H1 (cell line): Measurements from ENCODE around the gene PHKA2. TPM values are rescaled to one million over a fixed set of nuclear protein-coding genes. Genes with fewer than 3 reads are reported as not detected.

Experiments
- CTCF ChIA-PET: fragments of 300-600 bp; sonication (Branson Sonifier 250); formaldehyde crosslinking; loops from one replicate; lab custom pipeline; 2021; ENCODE audit not compliant: partially characterized antibody; lab: Charles Lee
- POLR2A ChIA-PET: fragments of 300-600 bp; sonication (Branson Sonifier 250); formaldehyde crosslinking; loops from one replicate; lab custom pipeline; 2021; ENCODE audit warnings: inconsistent platforms; ENCODE audit not compliant: partially characterized antibody; lab: Charles Lee
- DNase-seq, 2 experiments: peaks; one replicate each; pipeline versions ENCODE4 v3.0.0 to v3.0.0-alpha.2; 2010 to 2022; ENCODE audit warnings: low spot score in 2 of 2, low read depth in 1 of 2, mixed read lengths in 1 of 2
- FAIRE-seq: peaks from 2 replicates; lab custom pipeline; 2011; peaks lifted over from hg19 to GRCh38; lab: Jason Lieb, UNC
- H2AFZ ChIP-seq: 2 replicates; pipeline ENCODE4 v1.8.1; 2012; ENCODE audit warnings: low read length, inconsistent platforms
- H2AK5ac ChIP-seq: 2 replicates; pipeline ENCODE4 v1.6.1; 2013; ENCODE audit warnings: low read depth, low read length
- H2BK120ac ChIP-seq: replicated peaks from 2 replicates; pipeline ENCODE3; 2013; ENCODE audit warnings: low read depth, low read length, inconsistent platforms
- H2BK12ac ChIP-seq: 2 replicates; pipeline ENCODE4 v1.6.1; 2013; ENCODE audit warnings: low read depth, low read length
- H2BK15ac ChIP-seq: 2 replicates; pipeline ENCODE4 v1.6.1; 2013; ENCODE audit warnings: low read length
- H2BK20ac ChIP-seq: 2 replicates; pipeline ENCODE4 v1.6.1; 2013; ENCODE audit warnings: low read length
- H2BK5ac ChIP-seq: 2 replicates; pipeline ENCODE4 v1.6.1; 2013; ENCODE audit warnings: low read depth, low read length
- H3K14ac ChIP-seq: 2 replicates; pipeline ENCODE4 v1.6.1; 2013; ENCODE audit warnings: inconsistent platforms; ENCODE audit not compliant: insufficient read length
- H3K18ac ChIP-seq: 2 replicates; pipeline ENCODE4 v1.6.1; 2013; ENCODE audit warnings: low read length; ENCODE audit errors: extremely low read depth
- H3K23ac ChIP-seq: 2 replicates; pipeline ENCODE4 v1.6.1; 2013; ENCODE audit warnings: inconsistent platforms; ENCODE audit not compliant: insufficient read length
- H3K23me2 ChIP-seq: 2 replicates; pipeline ENCODE4 v1.6.1; 2013; ENCODE audit warnings: low read depth, low read length
- H3K27ac ChIP-seq: 2 replicates; pipeline ENCODE4 v1.6.1; 2011; ENCODE audit warnings: low read depth, low read length, inconsistent platforms
- H3K27me3 ChIP-seq, 4 experiments: replicated peaks in 1 of 4; 1 replicate in 1 of 4; 2 replicates in 3 of 4; pipeline versions ENCODE4 v1.6.1 to v1.8.1; 2011 to 2013; ENCODE audit warnings: low read length in 3 of 4, mild to moderate bottlenecking in 3 of 4, inconsistent platforms in 2 of 4, mixed read lengths in 2 of 4, moderate library complexity in 1 of 4; ENCODE audit not compliant: control insufficient read depth in 3 of 4, insufficient read depth in 3 of 4; ENCODE audit errors: extremely low read depth in 1 of 4
- H3K36me3 ChIP-seq, 4 experiments: 2 replicates each; pipeline versions ENCODE4 v1.6.1 to v1.8.1; 2011 to 2013; ENCODE audit warnings: mild to moderate bottlenecking in 4 of 4, low read length in 3 of 4, moderate library complexity in 2 of 4, control low read depth in 1 of 4, inconsistent platforms in 1 of 4; ENCODE audit not compliant: insufficient read depth in 4 of 4, control insufficient read depth in 2 of 4
- H3K4ac ChIP-seq: replicated peaks from 2 replicates; pipeline ENCODE3; 2013; ENCODE audit warnings: low read length, low read depth, mixed read lengths, inconsistent platforms; ENCODE audit not compliant: insufficient read length
- H3K4me1 ChIP-seq, 4 experiments: replicated peaks in 1 of 4; 1 replicate in 1 of 4; 2 replicates in 3 of 4; pipeline versions ENCODE4 v1.6.1 to v1.8.1; 2011 to 2013; ENCODE audit warnings: low read length in 3 of 4, inconsistent platforms in 2 of 4, mixed read lengths in 1 of 4; ENCODE audit not compliant: insufficient read depth in 4 of 4, control insufficient read depth in 3 of 4
- H3K4me2 ChIP-seq, 2 experiments: 2 replicates each; pipeline versions ENCODE4 v1.6.1 to v1.8.1; 2011 to 2013; ENCODE audit warnings: low read depth in 2 of 2, low read length in 2 of 2, control low read depth in 1 of 2, inconsistent platforms in 1 of 2, mild to moderate bottlenecking in 1 of 2; ENCODE audit not compliant: insufficient read depth in 1 of 2
- H3K4me3 ChIP-seq, 4 experiments: fragments of 200-600, 300-600 bp in 1 of 4; sonication (generic), shearing (Covaris generic), sonication (Bioruptor Twin) in 1 of 4; 2 replicates each; pipeline versions ENCODE4 v1.5.1 to v1.8.1; 2011 to 2016; ENCODE audit warnings: low read length in 4 of 4, low read depth in 3 of 4, control low read depth in 2 of 4, inconsistent platforms in 2 of 4, mild to moderate bottlenecking in 2 of 4, mixed read lengths in 1 of 4, moderate library complexity in 1 of 4; ENCODE audit not compliant: insufficient read depth in 2 of 4; ENCODE audit errors: extremely low read depth in 1 of 4
- H3K56ac ChIP-seq: replicated peaks from 2 replicates; pipeline ENCODE3; 2013; ENCODE audit warnings: low read depth, mild to moderate bottlenecking, mixed read lengths, low read length, inconsistent platforms; ENCODE audit not compliant: insufficient read length
- H3K79me1 ChIP-seq: 2 replicates; pipeline ENCODE4 v1.6.1; 2013; ENCODE audit warnings: low read depth, low read length, control low read depth
- H3K79me2 ChIP-seq, 2 experiments: 2 replicates each; pipeline versions ENCODE4 v1.6.1 to v1.8.1; 2012 to 2013; ENCODE audit warnings: low read length in 2 of 2, mild to moderate bottlenecking in 2 of 2, inconsistent platforms in 1 of 2; ENCODE audit not compliant: insufficient read depth in 2 of 2, control insufficient read depth in 1 of 2
- H3K9ac ChIP-seq, 4 experiments: replicated peaks in 1 of 4; 1 replicate in 1 of 4; 2 replicates in 3 of 4; pipeline versions ENCODE4 v1.6.1 to v1.8.1; 2011 to 2013; ENCODE audit warnings: low read depth in 3 of 4, low read length in 3 of 4, control low read depth in 2 of 4, mild to moderate bottlenecking in 2 of 4, moderate library complexity in 2 of 4, inconsistent platforms in 1 of 4; ENCODE audit errors: extremely low read depth in 1 of 4
- H3K9me3 ChIP-seq, 2 experiments: 2 replicates each; pipeline versions ENCODE4 v1.6.1 to v1.8.1; 2012 to 2013; ENCODE audit warnings: mild to moderate bottlenecking in 2 of 2, moderate library complexity in 2 of 2, control low read depth in 1 of 2, inconsistent platforms in 1 of 2, low read depth in 1 of 2, low read length in 1 of 2, mixed read lengths in 1 of 2; ENCODE audit not compliant: insufficient read depth in 2 of 2
- H4K20me1 ChIP-seq, 2 experiments: replicated peaks in 1 of 2; 2 replicates each; pipeline versions ENCODE3 to v1.8.1; 2011 to 2013; ENCODE audit warnings: inconsistent platforms in 2 of 2, low read length in 2 of 2, mild to moderate bottlenecking in 1 of 2; ENCODE audit not compliant: insufficient read depth in 2 of 2, control insufficient read depth in 1 of 2
- H4K5ac ChIP-seq: 2 replicates; pipeline ENCODE4 v1.6.1; 2013; ENCODE audit warnings: low read length, low read depth, mixed read lengths, inconsistent platforms; ENCODE audit not compliant: insufficient read length
- H4K8ac ChIP-seq: 2 replicates; pipeline ENCODE4 v1.8.0; 2013; ENCODE audit warnings: mild to moderate bottlenecking, moderate library complexity, low read length, inconsistent platforms; ENCODE audit not compliant: insufficient read depth; ENCODE audit errors: extremely low read depth
- H4K91ac ChIP-seq: replicated peaks from 2 replicates; pipeline ENCODE3; 2013; ENCODE audit warnings: low read length, mixed read lengths, inconsistent platforms; ENCODE audit not compliant: insufficient read length
- CREB1 ChIP-seq: IDR thresholded peaks from 2 replicates; pipeline ENCODE4 v1.6.1; 2012; ENCODE audit warnings: inconsistent platforms
- CTBP2 ChIP-seq: IDR thresholded peaks from 2 replicates; pipeline ENCODE4 v1.7.0; 2011; ENCODE audit warnings: borderline replicate concordance, mild to moderate bottlenecking, moderate library complexity, mixed read lengths, low read length; ENCODE audit not compliant: insufficient read depth, insufficient read length
- JUND ChIP-seq: IDR thresholded peaks from 2 replicates; pipeline ENCODE4 v1.6.1; 2011; ENCODE audit warnings: mild to moderate bottlenecking, improper control_type of control experiment, low read length
- POU5F1 ChIP-seq: IDR thresholded peaks from 2 replicates; pipeline ENCODE4 v1.6.1; 2011; ENCODE audit warnings: low read depth, mild to moderate bottlenecking, low read length, moderate library complexity
- RNF2 ChIP-seq: fragments of 200-900, 300-1000 bp; sonication (generic); IDR thresholded peaks from 2 replicates; pipeline ENCODE4 v1.7.1; 2016; ENCODE audit warnings: borderline replicate concordance, low read depth, mild to moderate bottlenecking, antibody characterized with exemption, low read length; ENCODE audit not compliant: poor library complexity, severe bottlenecking; ENCODE audit errors: missing control alignments
- SP1 ChIP-seq: IDR thresholded peaks from 2 replicates; pipeline ENCODE4 v1.6.1; 2011; ENCODE audit warnings: low read depth, low read length
- TEAD4 ChIP-seq: IDR thresholded peaks from 2 replicates; pipeline ENCODE4 v1.6.1; 2012; ENCODE audit warnings: low read depth, low read length, inconsistent platforms, mixed read lengths
- WGBS, 2 experiments: shearing (Covaris generic) in 1 of 2; methylation state at CpG; one replicate each; pipeline versions ENCODE4 v1.1.6 to v1.1.7; 2013 to 2015; ENCODE audit warnings: low lambda C conversion rate in 2 of 2, mixed read lengths in 2 of 2, inconsistent platforms in 1 of 2, low coverage in 1 of 2, missing lambda C conversion rate in 1 of 2; ENCODE audit not compliant: insufficient replicate concordance in 2 of 2, insufficient coverage in 1 of 2, insufficient read length in 1 of 2; ENCODE audit errors: extremely low coverage in 1 of 2, missing lambda C conversion rate in 1 of 2; 5-methylcytosine and 5-hydroxymethylcytosine counted together
- polyA plus RNA-seq, 7 experiments: library from polyadenylated mRNA; depleted of rRNA in 3 of 7; stranded (reverse) in 5 of 7; unstranded in 2 of 7; fragments of >200 nt in 5 of 7; fragments of 200-250 nt in 2 of 7; gene quantifications; 1 replicate in 5 of 7; 2 replicates in 1 of 7; 4 replicates in 1 of 7; pipeline versions ENCODE4 v1.2.1 to v1.2.3, GENCODE V29; 2011 to 2013; ENCODE audit warnings: missing spikeins in 2 of 7, mixed read lengths in 2 of 7
- total RNA-seq: library from RNA; stranded (reverse); fragmentation: NEBNext Ultra II Directional; extraction: Animal tissue kit (Norgen Biotek cat#: 25700); gene quantifications from 2 replicates; pipeline ENCODE4 v1.2.1, GENCODE V29; 2021
- TF ChIP-seq, protein P1 (sequence below): IDR thresholded peaks from 2 replicates; pipeline ENCODE4 v1.6.1; 2012; ENCODE audit warnings: inconsistent platforms

The PHKA2 gene
- total and polyA plus RNA-seq, 2 of the 8 experiments (the other 6 are each of a cell fraction or from before 2014, with no cell fraction given) = 28.1 to 35.8 TPM

GRCh38 chrX:18894156-18894555 is 89.8 kb downstream of the PHKA2 start:
- WGBS, 2 experiments = 100% methylated on average over 10 of the region's 18 CpGs; no CpG with 5 or more reads in 1 of the 2 experiments
- FAIRE-seq = no peak
- POLR2A ChIA-PET = no interaction called here
- Histone ChIP-seq H3K79me2 (no peaks in the 10 kb centered on the region), H3K4me2 (no peak overlapping the region), H3K4ac (no peak overlapping the region), H3K56ac (no peak overlapping the region), H3K4me3 (no peak overlapping the region), H4K20me1 (no peaks in the 10 kb centered on the region), H2BK20ac (no peak overlapping the region), H2BK120ac (no peak overlapping the region), H2BK12ac (no peak overlapping the region), H2AFZ (no peak overlapping the region), H3K27ac (no peak overlapping the region), H4K8ac (no peak overlapping the region), H3K23me2 (no peaks in the 10 kb centered on the region), H2BK5ac (no peak overlapping the region), H3K9ac (no peak overlapping the region), H2BK15ac (no peak overlapping the region), H3K4me1 (no peaks in the 10 kb centered on the region), H3K9me3 (no peaks in the 10 kb centered on the region), H2AK5ac (no peak overlapping the region), H3K79me1 (no peaks in the 10 kb centered on the region), H4K5ac (no peak overlapping the region), H3K14ac (no peak overlapping the region), H3K23ac (no peak overlapping the region), H3K36me3 (peaks cover 0 to 3% (median 0%) of the 10 kb centered on the region in 4 experiments; a peak in 4 of 8 replicates), H4K91ac (no peak overlapping the region), H3K27me3 (no peaks in the 10 kb centered on the region), H3K18ac (no peak overlapping the region)
- DNase-seq = no peak
- CTCF ChIA-PET = no interaction called here
- TF ChIP-seq TEAD4 = no peak
- TF ChIP-seq SP1 = no peak
- TF ChIP-seq CTBP2 = no peak
- no peak for TF ChIP-seq POU5F1
- no peak for TF ChIP-seq JUND
- no peak for TF ChIP-seq CREB1
- no peak for TF ChIP-seq RNF2
- TF ChIP-seq, protein P1, sequence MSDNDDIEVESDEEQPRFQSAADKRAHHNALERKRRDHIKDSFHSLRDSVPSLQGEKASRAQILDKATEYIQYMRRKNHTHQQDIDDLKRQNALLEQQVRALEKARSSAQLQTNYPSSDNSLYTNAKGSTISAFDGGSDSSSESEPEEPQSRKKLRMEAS = no peak
